Gastrocnemius medialis (tissue), 4 donors: ENCODE data around the gene LAIR2.

Experiments
- CTCF ChIP-seq, 5 experiments: fragments of 450-650 bp in 3 of 5; fragments of 200-600 bp in 2 of 5; sonication (generic) in 2 of 5; IDR thresholded peaks in 4 of 5; conservative IDR thresholded peaks in 1 of 5; 1 replicate in 4 of 5; 2 replicates in 1 of 5; pipeline ENCODE4 v1.5.1; 2016 to 2019; ENCODE audit warnings: antibody characterized with exemption in 5 of 5, mild to moderate bottlenecking in 3 of 5, moderate library complexity in 3 of 5
- POLR2A ChIP-seq, 2 donors: fragments of 450-650 bp; IDR thresholded peaks; one replicate each; pipeline ENCODE4 v1.6.1; 2017; ENCODE audit warnings: antibody characterized with exemption in 2 of 2, mild to moderate bottlenecking in 2 of 2, moderate library complexity in 2 of 2

- no peak for TF ChIP-seq POLR2A (IDR thresholded peaks at IDR 0.05)
- TF ChIP-seq CTCF (IDR thresholded peaks at IDR 0.05 in 4 of 5, conservative IDR thresholded peaks at IDR 0.05 in 1 of 5): no peak
Observed at GRCh38 chr19:54534156-54534555, 31.5 kb downstream of the LAIR2 start.
